Renal cortical epithelial cell (primary cell): ENCODE data around the gene DOCK8. TPM values are rescaled to one million over a fixed set of nuclear protein-coding genes. Genes with fewer than 3 reads are reported as not detected.

Source experiments
- DNase-seq: peaks from one replicate; pipeline ENCODE4 v3.0.0-alpha.2; 2011; ENCODE audit warnings: low read depth
- total RNA-seq: library from RNA; depleted of rRNA; stranded (reverse); fragments of >200 nt; gene quantifications from 2 replicates; pipeline ENCODE4 v1.2.3, GENCODE V29; 2014

DOCK8 gene
- total RNA-seq, 1 donor from 2014 or later: 0.85 TPM

DNA sequence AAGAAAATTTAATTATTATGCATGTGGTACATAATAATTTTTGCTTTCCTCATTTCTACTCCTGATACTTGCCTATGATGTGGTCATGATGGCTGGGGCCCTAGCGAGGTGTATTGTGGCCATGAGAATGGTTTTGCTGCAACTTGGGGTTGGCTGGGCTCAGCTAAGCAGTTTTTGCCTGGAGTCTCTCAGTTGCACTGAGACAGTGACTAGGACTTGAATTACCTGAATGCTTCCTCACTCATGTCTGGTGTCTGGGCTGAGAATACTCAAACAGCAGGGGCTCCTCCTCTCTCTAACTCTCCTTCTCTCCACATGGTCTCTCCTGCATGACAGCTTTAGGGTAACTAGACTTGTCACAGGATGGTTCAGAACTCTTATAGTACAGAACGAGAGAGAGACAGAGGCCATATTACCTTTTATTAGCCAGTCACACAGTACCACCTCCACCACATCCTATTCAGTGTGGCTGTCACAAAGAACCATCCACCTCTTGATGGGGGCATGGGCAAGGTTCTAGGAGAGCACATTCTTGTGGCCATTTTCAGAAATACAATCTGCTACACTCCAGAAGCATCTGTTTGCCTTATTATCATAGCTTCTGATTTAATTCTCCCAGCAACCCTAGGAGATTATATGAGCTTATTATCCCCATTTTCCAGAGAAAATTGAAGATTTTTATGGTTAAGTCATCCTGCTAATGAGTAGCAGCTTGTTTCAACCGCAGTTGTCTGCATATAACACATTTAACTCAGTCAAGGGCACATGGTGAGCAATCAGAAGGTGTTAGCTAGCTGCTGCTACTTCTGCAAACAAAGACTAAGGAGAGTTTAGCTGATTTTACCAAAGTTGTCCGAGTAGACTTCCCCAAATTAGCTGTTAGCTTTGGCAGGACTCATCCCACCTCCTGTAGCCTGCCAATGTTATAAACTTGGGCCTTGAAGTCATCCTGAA is 245.1 kb downstream of the DOCK8 start:
- DNase-seq: no peak

DNA sequence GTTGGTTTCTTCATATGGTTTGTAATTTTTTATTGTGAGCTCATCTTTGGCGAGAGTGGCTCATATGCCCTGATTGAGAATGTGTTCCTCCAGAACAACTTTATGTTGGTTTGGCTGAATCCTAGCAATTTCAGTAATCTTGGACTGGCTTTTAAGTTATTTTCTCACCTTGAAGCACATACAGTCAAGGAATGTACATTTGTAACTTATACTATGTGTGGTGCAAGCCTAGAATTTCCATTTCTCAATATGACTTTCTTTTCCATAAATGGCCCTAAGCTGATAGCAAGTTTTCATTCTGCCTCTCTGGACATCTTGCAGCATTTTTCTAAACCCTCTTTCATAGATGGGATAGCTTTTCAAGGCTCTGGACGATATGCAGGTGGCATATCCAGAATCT is 247.5 kb downstream of the DOCK8 start:
- DNase-seq: no peak

DNA sequence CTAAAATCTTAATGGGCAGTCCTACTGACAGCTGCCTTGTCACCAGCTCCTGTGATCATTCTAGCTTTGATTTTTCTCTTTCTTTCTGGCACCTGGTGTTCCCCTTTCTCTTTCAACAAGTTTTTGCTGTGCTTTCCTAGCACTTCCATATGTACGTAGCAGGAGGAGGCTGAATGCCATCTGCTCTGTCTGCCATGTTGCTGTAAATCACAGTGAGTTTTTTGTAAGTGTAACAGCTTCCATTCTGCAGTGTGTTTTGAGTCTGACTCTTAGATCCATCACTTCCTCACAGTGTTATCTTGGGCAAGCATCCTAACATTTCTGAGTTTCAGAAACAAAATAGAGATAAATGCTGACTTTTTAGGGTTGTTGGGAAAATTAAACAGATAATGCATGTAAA is 247.9 kb downstream of the DOCK8 start:
- no peak for DNase-seq

DNA sequence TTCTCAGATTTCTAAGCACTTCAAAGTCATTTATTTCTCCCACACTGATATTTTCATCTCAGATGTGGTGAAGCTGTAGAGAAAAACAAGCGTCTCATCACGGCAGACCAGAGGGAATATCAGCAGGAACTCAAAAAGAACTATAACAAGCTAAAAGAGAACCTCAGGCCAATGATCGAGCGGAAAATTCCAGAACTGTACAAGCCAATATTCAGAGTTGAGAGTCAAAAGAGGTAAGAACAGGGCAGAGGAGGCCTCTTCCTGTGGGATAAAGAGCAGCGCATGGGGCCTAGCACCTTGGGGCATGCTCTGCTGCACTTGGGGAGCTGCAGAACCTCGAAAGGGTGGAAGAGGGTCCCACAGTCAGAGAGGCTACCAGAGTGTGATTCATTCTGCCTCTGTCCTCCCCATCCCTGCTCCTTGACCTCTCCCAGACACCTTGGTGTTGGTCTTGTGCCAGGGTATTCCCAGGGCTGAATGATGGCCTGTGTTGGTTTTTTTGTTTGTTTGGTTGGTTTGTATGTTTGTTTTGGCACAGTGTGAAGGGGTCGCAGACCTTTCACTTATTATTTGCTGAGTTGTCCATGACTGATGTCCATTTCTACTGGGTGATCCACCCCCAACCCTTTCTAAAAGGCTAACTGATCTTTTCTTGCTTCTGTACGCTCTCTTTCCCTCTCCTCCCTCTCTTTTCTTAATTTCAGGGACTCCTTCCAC is 248.9 kb downstream of the DOCK8 start:
- DNase-seq: peak; percentile 80

DNA sequence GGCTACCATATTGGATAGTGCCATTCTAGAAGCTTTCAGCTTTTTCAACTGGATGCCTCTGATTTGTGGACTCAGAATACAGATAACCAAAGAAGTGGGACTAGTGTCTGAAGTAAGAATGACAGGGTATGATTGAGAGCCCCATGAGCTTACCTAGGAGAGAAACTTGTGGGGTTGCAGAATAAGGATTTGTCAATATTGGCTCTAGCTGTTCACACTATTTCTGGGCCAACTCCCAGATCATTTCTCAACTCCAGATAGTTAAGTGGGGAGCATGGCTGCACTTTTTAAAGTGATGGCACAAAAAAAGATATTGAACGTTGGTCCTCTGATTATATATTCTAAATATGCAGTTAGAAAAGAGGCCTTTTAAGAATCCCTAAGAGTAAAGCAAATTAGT is 252.1 kb downstream of the DOCK8 start:
- no peak for DNase-seq

DNA sequence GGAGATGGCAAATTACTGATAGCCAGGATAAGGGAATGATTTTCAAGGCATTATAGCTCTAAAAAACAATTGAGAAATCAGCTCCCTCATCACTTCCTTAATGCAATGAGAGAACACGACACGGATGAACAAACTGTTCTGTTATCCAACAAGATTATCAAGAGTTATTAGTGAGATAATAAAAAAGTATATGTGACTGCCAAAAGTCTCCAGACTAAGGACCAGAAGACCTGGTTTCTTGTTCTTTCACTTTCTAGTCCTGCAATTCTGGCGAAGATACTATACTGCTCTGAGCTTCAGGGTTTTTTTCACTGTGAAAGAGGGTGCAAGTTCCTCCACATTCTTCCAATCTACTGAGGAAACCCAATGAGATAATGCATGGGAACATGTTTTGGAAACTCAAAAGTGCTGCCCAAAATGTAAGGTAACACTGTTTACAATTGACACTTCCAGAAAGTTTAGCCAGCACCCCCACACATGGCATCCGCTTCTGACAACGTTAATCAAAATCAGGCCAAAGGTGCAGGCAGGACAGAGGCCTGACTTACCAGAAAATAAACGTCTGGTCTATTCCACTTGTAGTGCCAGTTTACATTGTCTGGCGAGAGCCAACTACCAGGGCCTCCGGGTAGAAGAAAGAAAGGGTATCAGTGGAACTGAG is 254.2 kb downstream of the DOCK8 start:
- DNase-seq: peak; percentile 17

DNA sequence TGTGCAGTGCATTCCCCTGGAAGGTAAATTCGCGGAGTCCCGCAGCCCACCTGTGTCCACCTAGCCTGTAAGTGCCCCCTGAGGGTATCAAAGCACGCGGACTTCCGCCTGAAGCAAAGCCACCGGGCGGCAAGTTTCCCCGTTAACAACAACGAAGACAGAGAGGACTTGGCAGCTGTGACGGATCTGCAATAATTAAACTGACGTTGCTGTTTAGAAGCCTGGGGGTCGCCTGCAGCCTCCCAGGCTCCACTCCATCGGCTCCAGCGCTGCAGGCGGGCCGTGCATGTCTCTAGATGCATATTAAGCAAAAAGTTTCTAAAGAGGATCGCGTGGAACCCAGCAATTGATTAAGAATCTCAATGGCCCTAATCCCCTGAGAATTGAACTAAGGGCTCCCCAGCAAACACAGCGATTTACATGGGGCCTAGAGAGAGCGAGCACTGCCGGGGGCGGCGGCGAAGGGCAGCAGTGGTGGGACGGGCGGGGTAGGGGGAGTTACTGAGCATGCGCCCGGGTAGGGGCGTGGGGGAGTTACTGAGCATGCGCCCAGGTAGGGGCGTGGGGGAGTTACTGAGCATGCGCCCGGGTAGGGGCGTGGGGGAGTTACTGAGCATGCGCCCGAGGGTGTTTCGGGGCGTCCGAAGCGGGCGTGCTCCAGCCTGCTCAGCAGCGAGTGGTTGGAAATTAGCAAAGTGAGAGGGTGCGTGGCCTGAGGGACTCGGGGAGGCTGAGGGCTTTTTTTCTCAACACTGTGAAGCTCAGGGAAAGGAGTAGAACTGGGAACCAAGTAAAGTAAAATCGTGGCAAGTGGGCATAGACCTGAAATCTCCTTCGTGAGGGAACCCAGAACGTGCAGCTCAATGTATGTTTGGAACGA is 255.2 kb downstream of the DOCK8 start:
- DNase-seq: peak; percentile 74

DNA sequence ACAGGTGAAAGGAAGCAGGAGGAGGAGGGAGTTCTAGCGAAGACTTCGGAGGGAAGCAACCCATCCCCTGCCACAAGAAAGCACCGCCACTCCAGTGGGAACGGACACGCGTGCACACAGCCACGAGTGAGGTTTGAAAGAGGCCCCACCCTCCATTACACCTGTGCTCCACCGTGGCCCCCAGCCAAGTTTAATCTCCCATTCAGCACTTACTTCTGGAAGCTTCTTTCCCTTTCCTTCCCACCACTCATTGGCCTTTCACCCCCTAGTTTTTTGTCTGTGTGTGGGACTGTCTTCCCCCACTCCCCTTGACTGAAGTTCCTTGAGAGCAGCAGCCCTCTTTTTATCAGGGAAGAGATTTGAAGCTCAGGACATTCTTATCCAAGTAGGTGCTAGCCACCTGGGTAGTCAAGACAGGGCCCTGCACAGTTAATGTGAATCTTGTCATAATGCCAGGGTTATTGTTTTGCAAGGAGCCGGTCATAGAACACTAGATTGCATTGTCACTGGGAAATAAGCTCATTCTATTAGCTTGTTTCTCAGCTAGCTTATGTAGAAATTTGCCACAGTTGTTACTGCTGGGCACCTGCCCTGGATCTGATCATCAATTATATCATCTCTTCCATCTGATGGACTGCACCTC is 256.0 kb downstream of the DOCK8 start:
- DNase-seq: peak; percentile 30

DNA sequence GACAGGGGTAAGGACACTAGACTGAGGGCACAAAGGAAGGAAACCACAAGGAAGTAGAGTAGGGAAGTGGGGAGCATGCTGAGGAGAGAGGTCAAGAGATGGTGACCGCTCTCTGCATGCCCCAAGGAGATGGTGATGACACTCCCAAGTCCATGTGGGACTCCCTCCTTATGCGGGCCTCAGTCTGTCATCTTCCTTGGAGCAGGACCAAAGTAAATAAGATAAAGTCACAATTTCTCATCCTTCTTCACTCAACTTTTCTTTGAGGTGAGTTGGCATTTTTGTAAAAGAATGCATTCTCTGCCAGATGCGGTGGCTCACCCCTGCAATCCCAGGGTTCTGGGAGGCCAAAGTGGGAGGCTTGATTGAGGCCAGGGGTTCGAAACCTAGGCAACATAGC is 256.7 kb downstream of the DOCK8 start:
- DNase-seq: no peak

DNA sequence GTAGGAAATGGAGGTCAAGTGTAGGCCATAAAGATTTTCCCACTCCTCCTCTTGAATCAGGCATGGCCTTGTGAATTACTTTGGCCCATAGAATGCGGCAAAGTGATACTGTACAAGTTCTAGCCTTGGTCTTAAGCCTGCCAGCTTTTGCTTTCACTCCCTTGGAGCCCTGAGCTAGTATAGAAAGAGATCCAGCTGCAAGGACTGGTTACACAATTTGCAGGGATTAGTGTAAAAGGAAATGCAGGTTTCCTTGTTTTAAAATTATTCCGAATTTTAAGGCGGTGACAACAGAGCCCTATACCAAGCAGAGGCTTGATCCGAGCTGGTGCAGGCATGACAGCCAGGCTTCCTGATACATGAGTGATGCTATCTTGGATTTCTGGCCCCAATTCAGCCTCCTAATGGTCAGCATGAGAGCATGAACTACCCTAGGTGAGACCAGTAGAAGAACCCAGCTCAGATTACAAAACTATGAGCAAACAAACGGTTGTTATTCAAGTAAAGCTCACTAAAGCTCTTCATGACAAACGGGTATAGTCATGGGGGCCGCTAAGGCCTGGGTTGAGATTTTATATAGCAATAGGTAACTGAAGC is 257.9 kb downstream of the DOCK8 start:
- DNase-seq: peak; percentile 38

DNA sequence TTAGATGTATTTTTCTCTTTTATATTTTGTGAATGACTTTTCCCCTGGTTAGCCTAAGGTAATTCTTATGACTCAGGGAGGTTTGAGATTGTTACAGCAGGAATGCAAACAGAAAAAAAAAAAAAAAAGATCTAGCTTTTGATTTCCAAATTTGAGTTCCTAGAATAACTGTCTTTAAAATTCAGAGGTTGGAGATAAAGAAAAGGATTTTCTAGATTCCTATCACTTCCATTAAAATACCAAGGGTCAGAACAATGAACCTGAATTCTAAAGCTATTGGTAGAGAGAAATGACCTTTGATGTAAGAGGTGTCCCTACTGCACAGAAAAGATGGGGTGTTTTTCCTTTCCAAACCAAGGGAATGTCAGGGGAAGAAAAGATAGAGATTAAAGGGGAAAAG is 262.5 kb downstream of the DOCK8 start:
- peak; percentile 48 for DNase-seq

DNA sequence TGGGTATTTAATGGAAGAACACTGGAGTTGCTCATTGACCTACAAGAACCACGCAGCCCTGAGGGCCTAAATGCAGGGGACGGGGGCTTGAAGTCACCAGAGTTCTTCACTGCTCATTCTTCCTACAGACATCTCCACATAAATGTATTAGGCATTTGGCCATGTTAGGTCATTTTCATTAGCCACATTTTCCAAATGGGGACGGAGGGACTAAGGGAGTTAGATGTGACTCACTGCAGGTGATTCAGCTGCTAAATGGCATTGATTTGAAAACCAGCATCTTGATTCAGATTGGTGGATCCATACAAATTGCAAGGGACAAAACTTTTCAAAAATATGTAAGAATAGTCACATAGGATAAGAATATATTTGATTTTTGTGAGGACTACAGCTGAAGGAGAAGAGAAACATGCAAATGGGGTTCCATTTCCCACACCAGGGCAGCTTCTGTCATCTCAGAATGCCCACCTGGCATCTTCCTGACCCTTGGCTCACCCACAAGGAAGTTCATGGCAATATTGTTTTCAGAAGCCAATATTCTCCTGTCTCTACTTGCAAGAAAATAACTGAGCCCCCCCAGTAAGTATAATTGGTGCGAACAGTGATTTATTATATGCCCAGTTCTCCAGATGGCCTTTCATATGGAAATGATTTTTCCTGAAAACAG is 264.8 kb downstream of the DOCK8 start:
- DNase-seq: peak; percentile 77

DNA sequence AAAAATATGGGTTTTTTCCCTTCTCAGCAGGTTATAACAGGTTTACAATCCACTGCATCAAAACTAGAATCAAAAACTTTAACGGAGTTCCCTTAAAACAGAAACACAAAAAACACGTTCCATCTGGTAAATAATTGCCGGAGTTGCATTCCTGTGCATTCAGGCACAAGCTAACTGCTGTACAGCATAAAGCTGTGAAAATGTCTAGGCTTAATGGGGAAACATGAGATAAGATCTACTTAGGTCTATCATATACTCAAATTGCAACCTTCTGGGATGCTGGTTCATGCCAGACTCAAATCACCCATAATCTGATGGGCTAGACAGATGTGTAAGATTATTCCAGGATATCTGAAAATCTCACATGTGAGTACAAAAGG is 265.3 kb downstream of the DOCK8 start:
- peak; percentile 92 for DNase-seq

DNA sequence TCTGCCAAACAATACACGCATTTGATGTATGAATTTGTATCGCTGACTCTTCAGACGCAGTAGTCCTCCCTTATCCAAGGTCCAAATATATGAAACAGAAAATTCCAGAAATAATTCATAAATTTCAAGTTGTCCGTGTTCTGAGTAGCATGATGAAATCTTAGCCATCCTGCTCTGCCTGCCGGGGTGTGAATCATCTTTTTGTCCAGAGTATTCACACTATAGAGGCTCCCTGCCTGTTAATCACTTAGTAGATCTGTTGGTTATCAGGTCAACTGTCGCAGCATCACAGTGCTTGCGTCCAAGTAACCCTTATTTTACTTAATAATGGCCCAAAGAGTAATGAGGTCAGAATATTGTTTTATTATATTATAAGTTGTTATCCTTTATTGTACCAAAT is 268.1 kb downstream of the DOCK8 start:
- DNase-seq: no peak

DNA sequence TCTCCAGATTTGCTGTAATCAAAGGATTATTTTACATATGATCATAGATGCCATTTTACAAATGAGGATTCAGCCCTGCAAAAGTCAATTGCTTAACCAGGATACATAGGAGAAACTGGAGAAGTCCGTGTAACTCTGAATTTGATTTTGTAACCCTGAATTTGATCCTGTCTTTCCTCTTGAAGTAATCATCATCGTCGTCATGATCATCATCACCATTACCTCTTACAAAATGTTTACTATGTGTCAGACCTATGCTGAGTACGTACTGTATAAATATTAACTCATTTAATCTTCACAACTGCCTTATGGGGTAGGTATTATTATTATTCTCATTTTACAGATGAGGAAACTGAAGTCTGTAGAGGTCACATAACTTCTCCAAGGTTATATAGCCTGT is 271.5 kb downstream of the DOCK8 start:
- DNase-seq: no peak

DNA sequence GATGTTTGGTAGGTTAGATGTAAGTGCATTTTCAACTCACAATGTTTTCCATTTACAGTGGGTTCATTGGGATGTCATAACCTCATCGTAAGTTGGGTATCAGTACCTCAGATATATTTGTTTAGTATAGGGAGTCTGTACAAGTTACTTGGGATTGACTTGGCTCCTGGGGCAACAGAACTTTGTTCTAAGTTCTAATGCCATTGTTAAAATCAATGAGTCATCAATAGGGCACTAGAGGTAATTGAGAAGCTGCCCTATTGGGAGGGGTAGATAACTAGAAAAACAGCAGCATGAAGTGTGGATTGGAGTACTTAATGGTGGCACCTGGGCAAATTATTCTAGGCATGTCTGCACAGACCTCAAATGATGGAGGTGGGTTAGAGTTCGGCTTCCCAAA is 272.8 kb downstream of the DOCK8 start:
- DNase-seq: no peak

DNA sequence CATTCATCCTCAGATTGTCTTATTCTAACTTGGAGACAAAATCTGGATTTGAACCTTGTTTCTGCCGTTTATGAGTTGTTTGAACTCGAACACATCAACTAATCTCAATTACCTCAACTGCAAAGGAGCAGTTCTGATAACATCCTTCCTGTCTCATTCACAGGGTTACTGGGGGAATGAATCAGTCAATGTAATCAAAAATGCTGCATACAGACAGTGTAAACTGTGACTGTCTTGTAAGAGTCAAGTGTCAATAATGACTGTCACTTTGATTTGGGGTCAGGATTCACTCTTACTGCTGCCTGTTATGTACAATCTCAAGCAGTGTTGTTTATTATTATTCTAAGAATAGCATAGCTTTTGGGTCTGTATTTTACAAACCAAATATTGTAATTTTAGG is 273.8 kb downstream of the DOCK8 start:
- DNase-seq: no peak

DNA sequence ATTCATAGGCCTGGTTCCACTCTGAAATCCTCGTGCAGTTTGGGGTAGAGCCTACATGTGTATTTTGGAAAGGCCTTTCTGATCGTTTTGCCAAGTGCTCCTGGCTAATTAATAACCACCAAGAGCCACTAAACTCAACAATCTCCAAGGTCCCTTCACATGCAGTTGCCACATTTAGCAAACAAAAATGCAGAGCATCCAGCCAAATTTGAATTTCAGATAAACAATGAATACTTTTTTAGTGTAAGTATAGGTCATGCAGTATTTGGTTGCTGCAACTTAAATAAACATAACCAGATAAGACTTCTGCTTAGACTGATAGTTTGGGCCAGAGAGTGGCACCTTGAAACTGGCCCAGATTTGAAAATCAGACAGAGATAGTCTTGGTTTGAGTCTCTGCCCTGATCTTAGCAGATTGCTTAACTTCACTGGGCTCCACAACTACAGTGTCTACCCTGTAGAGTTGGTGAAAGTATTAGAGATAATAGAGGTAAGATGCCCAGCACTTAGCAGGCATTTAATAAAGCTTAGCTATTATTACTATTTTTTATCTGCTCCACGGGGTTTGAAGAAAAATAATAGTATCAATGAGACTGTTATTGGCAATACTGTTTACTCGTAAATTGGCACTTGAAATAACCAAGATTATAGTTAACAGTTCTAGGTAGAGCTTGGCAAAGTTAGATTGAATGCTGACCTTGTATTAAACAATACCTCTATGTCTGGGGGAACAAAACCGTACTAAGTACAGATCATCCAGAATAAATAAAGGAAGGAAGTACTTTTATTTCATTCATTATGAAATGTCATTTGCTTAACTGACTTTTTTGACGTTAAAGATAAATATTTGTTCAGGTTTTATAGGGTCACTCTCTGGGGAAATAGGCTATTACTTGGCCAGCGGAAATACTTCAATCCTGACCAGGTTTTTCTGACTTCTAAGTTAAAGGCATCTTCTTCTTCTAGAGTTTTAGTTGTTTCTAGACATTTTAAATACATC is 274.8 kb downstream of the DOCK8 start:
- peak; percentile 64 for DNase-seq

DNA sequence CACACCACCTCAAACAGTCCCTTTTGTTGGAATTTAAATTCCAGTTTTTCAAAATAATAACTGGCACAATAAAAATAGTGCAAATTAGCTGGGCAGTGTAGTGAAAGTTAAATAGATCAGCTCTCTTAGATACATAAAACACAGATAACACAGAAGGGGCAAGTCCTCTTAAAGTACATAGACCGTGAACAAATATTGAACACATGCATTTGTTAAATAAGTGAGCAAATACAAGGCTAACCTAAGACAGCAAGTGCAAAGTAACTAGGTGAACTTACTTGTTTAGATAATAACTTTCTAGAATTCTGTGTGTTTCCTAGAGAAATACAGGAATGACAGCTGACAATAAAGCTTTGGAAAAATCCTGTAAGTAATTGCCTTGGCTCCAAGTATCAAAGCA is 280.1 kb downstream of the DOCK8 start:
- no peak for DNase-seq
